ENCODE results near the gene MEIKIN.

DNA sequence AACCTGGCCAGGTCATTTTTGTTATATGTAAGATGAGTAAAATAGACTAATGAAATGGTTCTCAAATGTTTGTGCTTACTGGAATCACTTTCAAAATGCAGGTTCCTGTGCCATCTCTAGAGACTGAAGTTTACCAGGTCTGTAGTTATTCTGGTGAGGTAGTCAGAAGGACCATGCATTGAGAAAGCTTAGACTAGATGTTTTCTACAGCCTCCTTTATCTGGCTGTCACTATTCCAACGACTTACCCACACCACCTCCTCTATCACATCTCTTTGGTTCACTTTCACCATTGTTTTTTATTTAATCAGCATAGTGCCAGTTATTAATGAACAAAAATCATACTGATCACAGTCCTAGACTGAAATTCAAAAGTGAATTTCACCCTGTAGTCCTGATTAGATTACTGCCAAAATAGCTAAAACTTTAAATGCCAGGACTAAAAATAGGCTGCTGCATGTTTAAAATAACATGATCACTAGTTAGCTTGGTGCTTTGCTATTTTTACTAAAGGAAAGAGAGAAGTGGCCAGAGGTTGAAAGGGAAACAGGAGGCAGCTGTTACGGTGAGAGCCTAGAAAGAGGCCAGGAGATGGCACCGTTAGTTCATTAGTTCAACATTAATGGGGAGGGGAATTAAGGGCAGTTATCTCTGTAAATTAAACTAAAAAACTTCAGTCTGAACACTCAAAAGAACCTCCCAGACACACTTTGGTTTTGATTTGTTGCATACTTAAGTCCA lies 134.8 kb downstream of the MEIKIN start:
- TF ChIP-seq, protein P1, sequence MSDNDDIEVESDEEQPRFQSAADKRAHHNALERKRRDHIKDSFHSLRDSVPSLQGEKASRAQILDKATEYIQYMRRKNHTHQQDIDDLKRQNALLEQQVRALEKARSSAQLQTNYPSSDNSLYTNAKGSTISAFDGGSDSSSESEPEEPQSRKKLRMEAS (IDR thresholded peaks at IDR 0.05; ENCODE audit: low read depth, low read length): no peak
- TF ChIP-seq, protein P2, sequence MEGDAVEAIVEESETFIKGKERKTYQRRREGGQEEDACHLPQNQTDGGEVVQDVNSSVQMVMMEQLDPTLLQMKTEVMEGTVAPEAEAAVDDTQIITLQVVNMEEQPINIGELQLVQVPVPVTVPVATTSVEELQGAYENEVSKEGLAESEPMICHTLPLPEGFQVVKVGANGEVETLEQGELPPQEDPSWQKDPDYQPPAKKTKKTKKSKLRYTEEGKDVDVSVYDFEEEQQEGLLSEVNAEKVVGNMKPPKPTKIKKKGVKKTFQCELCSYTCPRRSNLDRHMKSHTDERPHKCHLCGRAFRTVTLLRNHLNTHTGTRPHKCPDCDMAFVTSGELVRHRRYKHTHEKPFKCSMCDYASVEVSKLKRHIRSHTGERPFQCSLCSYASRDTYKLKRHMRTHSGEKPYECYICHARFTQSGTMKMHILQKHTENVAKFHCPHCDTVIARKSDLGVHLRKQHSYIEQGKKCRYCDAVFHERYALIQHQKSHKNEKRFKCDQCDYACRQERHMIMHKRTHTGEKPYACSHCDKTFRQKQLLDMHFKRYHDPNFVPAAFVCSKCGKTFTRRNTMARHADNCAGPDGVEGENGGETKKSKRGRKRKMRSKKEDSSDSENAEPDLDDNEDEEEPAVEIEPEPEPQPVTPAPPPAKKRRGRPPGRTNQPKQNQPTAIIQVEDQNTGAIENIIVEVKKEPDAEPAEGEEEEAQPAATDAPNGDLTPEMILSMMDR (IDR thresholded peaks at IDR 0.05; ENCODE audit: low read depth, low read length): peak; percentile 40
- no peak for TF ChIP-seq POLR2A (IDR thresholded peaks at IDR 0.05; ENCODE audit: extremely low read depth, insufficient read length)

Data from NB4 (cell line).